Activated CD8-positive, alpha-beta memory T cell treated with anti-CD3 and anti-CD28 coated beads for 24 hours (primary cell): Measurements from ENCODE around the gene FBN2.

Source experiments
- DNase-seq: peaks from one replicate; pipeline ENCODE4 v3.0.0-alpha.2; 2020

The FBN2 gene

GRCh38 chr5:128290152-128290858 lies 247.7 kb downstream of the FBN2 start:
- no peak for DNase-seq

- no peak for DNase-seq
These were observed 250.3 kb downstream of the FBN2 start for GRCh38 chr5:128287740-128288139.

- no peak for DNase-seq
These were observed 253.8 kb downstream of the FBN2 start for GRCh38 chr5:128284236-128284635.

- no peak for DNase-seq
These were observed 258.7 kb downstream of the FBN2 start for GRCh38 chr5:128279345-128279744.

GRCh38 chr5:128276537-128277216 lies 261.4 kb downstream of the FBN2 start:
- no peak for DNase-seq

- DNase-seq = no peak
These were observed 263.6 kb downstream of the FBN2 start for GRCh38 chr5:128274441-128274840.

GRCh38 chr5:128273736-128274135 lies 264.3 kb downstream of the FBN2 start:
- DNase-seq = no peak

- no peak for DNase-seq
These were observed 266.1 kb downstream of the FBN2 start for GRCh38 chr5:128271859-128272464.

- DNase-seq = no peak
These were observed 267.0 kb downstream of the FBN2 start for GRCh38 chr5:128271071-128271470.

- no peak for DNase-seq
These were observed 273.3 kb downstream of the FBN2 start for GRCh38 chr5:128264564-128265360.

- no peak for DNase-seq
These were observed 274.7 kb downstream of the FBN2 start for GRCh38 chr5:128263357-128263756.

GRCh38 chr5:128262911-128263310 lies 275.1 kb downstream of the FBN2 start:
- DNase-seq = no peak

GRCh38 chr5:128259607-128260021 lies 278.4 kb downstream of the FBN2 start:
- no peak for DNase-seq

- DNase-seq = no peak
These were observed 279.7 kb downstream of the FBN2 start for GRCh38 chr5:128258372-128258771.

- no peak for DNase-seq
These were observed 281.0 kb downstream of the FBN2 start for GRCh38 chr5:128257076-128257475.

GRCh38 chr5:128254789-128255188 lies 283.3 kb downstream of the FBN2 start:
- no peak for DNase-seq

- no peak for DNase-seq
These were observed 284.2 kb downstream of the FBN2 start for GRCh38 chr5:128253880-128254279.

- DNase-seq = no peak
These were observed 284.9 kb downstream of the FBN2 start for GRCh38 chr5:128253161-128253560.

- no peak for DNase-seq
These were observed 285.3 kb downstream of the FBN2 start for GRCh38 chr5:128252756-128253155.

- DNase-seq = no peak
These were observed 285.8 kb downstream of the FBN2 start for GRCh38 chr5:128252196-128252595.

GRCh38 chr5:128245974-128246373 lies 292.1 kb downstream of the FBN2 start:
- DNase-seq = no peak

- DNase-seq = no peak
These were observed 294.0 kb downstream of the FBN2 start for GRCh38 chr5:128243958-128244582.
